Astrocyte (in vitro differentiated cells and primary cell): ENCODE results near the gene MRTFA. TPM values are rescaled to one million over a fixed set of nuclear protein-coding genes. Genes with fewer than 3 reads are reported as not detected.

Source experiments
- DNase-seq: peaks from one replicate; pipeline ENCODE4 v3.0.0-alpha.2; 2010; ENCODE audit warnings: low read depth
- FAIRE-seq: peaks from 2 replicates; lab custom pipeline; 2011; peaks lifted over from hg19 to GRCh38; lab: Jason Lieb, UNC
- H2AFZ ChIP-seq: 2 replicates; pipeline ENCODE4 v1.6.0; 2012; ENCODE audit warnings: low read depth, low read length, inconsistent platforms
- H3K27ac ChIP-seq: 2 replicates; pipeline ENCODE4 v1.5.1; 2011; ENCODE audit warnings: low read depth, low read length, inconsistent platforms
- H3K27me3 ChIP-seq: 2 replicates; pipeline ENCODE4 v1.6.0; 2011; ENCODE audit warnings: low read length, inconsistent platforms; ENCODE audit not compliant: insufficient read depth
- H3K36me3 ChIP-seq: 2 replicates; pipeline ENCODE4 v1.5.1; 2011; ENCODE audit warnings: low read length, inconsistent platforms; ENCODE audit not compliant: insufficient read depth
- H3K4me1 ChIP-seq: 2 replicates; pipeline ENCODE4 v1.5.1; 2011; ENCODE audit warnings: low read length, inconsistent platforms; ENCODE audit not compliant: insufficient read depth
- H3K4me2 ChIP-seq: 2 replicates; pipeline ENCODE4 v1.6.0; 2012; ENCODE audit warnings: low read length, inconsistent platforms
- H3K4me3 ChIP-seq: 2 replicates; pipeline ENCODE4 v1.5.1; 2011; ENCODE audit warnings: low read depth, mild to moderate bottlenecking, low read length, inconsistent platforms; ENCODE audit not compliant: insufficient read depth
- H3K79me2 ChIP-seq: 2 replicates; pipeline ENCODE4 v1.6.0; 2012; ENCODE audit warnings: mild to moderate bottlenecking, low read length, inconsistent platforms; ENCODE audit not compliant: insufficient read depth
- H3K9ac ChIP-seq: 2 replicates; pipeline ENCODE4 v1.6.0; 2012; ENCODE audit warnings: mild to moderate bottlenecking, low read length, inconsistent platforms
- H3K9me3 ChIP-seq: 2 replicates; pipeline ENCODE4 v1.5.1; 2012; ENCODE audit warnings: low read depth, mild to moderate bottlenecking, low read length, inconsistent platforms; ENCODE audit not compliant: insufficient read depth
- H4K20me1 ChIP-seq: 2 replicates; pipeline ENCODE4 v1.6.0; 2012; ENCODE audit warnings: low read length, inconsistent platforms; ENCODE audit not compliant: insufficient read depth
- H3K27ac Mint-ChIP-seq: one replicate; pipeline ENCODE4 v1.8.0; 2021; ENCODE audit warnings: mild to moderate bottlenecking, mixed read lengths; ENCODE audit not compliant: unreplicated experiment
- H3K27me3 Mint-ChIP-seq: one replicate; pipeline ENCODE4 v1.8.0; 2021; ENCODE audit warnings: low read depth, mixed read lengths; ENCODE audit not compliant: unreplicated experiment
- H3K36me3 Mint-ChIP-seq: one replicate; pipeline ENCODE4 v1.8.0; 2021; ENCODE audit warnings: low read depth, mixed read lengths; ENCODE audit not compliant: unreplicated experiment
- H3K4me1 Mint-ChIP-seq: one replicate; pipeline ENCODE4 v1.8.0; 2021; ENCODE audit warnings: low read depth, mixed read lengths; ENCODE audit not compliant: unreplicated experiment
- H3K4me3 Mint-ChIP-seq: one replicate; pipeline ENCODE4 v1.8.0; 2021; ENCODE audit warnings: mild to moderate bottlenecking, moderate library complexity, mixed read lengths; ENCODE audit not compliant: unreplicated experiment
- H3K9me3 Mint-ChIP-seq: one replicate; pipeline ENCODE4 v1.8.0; 2021; ENCODE audit warnings: mild to moderate bottlenecking, mixed read lengths; ENCODE audit not compliant: unreplicated experiment
- CTCF ChIP-seq: IDR thresholded peaks from 2 replicates; pipeline ENCODE4 v1.5.1; 2011; ENCODE audit warnings: low read depth, mild to moderate bottlenecking, inconsistent platforms, low read length, moderate library complexity; ENCODE audit not compliant: insufficient read depth
- EZH2 ChIP-seq: IDR thresholded peaks from 2 replicates; pipeline ENCODE4 v1.6.1; 2012; ENCODE audit warnings: mild to moderate bottlenecking, low read length, inconsistent platforms; ENCODE audit not compliant: insufficient read depth
- total RNA-seq: library from RNA; stranded (reverse); gene quantifications from 2 replicates; pipeline ENCODE4 v1.2.1, GENCODE V29; 2021

The MRTFA gene
- total RNA-seq, 1 donor from 2014 or later: 74.3 TPM

- DNase-seq: peak; percentile 37
- Histone ChIP-seq H3K4me1 (peaks cover 18% of the 10 kb centered on the region), H2AFZ (no peak overlapping the region), H3K9ac (no peak overlapping the region), H3K9me3 (no peaks in the 10 kb centered on the region), H4K20me1 (peaks cover 20% of the 10 kb centered on the region), H3K27ac (no peak overlapping the region), H3K27me3 (no peaks in the 10 kb centered on the region), H3K4me2 (peak overlapping the region; percentile 2), H3K79me2 (peaks cover 94% of the 10 kb centered on the region), H3K4me3 (no peak overlapping the region), H3K36me3 (no peaks in the 10 kb centered on the region)
- Mint-ChIP-seq H3K4me3 (no peak overlapping the region), H3K4me1 (peaks cover 22% of the 10 kb centered on the region), H3K36me3 (peaks cover 6% of the 10 kb centered on the region), H3K27ac (peak overlapping the region; percentile 5), H3K27me3 (no peaks in the 10 kb centered on the region), H3K9me3 (no peaks in the 10 kb centered on the region)
- no peak for FAIRE-seq
- TF ChIP-seq CTCF (no peak), EZH2 (no peak)
Observed at GRCh38 chr22:40491990-40492631, 144.4 kb downstream of the MRTFA start.

DNA sequence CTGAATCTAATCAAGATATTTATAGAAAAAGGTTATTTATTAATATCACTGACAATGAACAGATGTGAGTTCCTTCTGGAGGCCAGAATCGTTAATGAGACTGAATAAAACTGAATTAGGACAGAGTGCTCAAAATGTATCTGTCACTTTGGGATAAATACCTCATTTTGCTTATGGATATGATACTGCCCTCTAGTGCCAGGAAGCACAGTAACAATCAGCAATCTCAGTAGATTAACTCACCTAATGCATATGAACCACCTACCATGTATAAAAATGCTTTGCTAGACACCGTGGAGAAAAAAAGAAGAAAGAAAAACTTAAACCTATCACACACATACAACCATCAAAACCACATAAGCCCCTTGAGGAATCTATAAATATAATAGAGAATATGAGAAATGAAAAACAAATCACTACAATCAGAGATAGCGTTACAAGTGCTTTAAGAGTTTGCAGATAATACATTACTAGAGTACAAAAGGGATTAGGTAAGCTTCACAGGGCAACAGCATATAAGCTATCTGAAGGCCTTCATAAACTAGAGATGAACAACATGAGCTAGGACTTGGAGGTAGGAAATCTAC is 148.8 kb downstream of the MRTFA start:
- H3K4me3 Mint-ChIP-seq: no peak overlapping the region
- DNase-seq: no peak
- H3K4me1 ChIP-seq: peaks cover 33% of the 10 kb centered on the region
- H3K27me3 Mint-ChIP-seq: no peaks in the 10 kb centered on the region
- peaks cover 30% of the 10 kb centered on the region for H3K4me1 Mint-ChIP-seq
- H3K27ac Mint-ChIP-seq: no peak overlapping the region
- FAIRE-seq: no peak
- no peak overlapping the region for H3K4me2 ChIP-seq
- H3K36me3 Mint-ChIP-seq: peaks cover 6% of the 10 kb centered on the region
- peaks cover 45% of the 10 kb centered on the region for H4K20me1 ChIP-seq
- no peaks in the 10 kb centered on the region for H3K9me3 Mint-ChIP-seq
- no peaks in the 10 kb centered on the region for H3K27me3 ChIP-seq
- peaks cover 95% of the 10 kb centered on the region for H3K79me2 ChIP-seq
- H3K27ac ChIP-seq: peak overlapping the region; percentile 19
- peak; percentile 73 for TF ChIP-seq CTCF
- TF ChIP-seq EZH2: no peak
- H3K4me3 ChIP-seq: no peak overlapping the region
- no peak overlapping the region for H2AFZ ChIP-seq
- H3K9me3 ChIP-seq: no peaks in the 10 kb centered on the region
- peaks cover 4% of the 10 kb centered on the region for H3K36me3 ChIP-seq
- no peak overlapping the region for H3K9ac ChIP-seq
